GM08714 (cell line): ENCODE measurements around the gene DPP6.

ENCODE experiments used
- H3K4me3 ChIP-seq: fragments of 200-500 bp; sonication (Bioruptor generic); 2 replicates; pipeline ENCODE4 v1.5.1; 2014; ENCODE audit warnings: mild to moderate bottlenecking, low read length, inconsistent platforms
- ZNF274 ChIP-seq: IDR thresholded peaks from 2 replicates; pipeline ENCODE4 v1.6.1; 2012; ENCODE audit warnings: mild to moderate bottlenecking, low read depth, low read length

Gene DPP6

GRCh38 chr7:154720016-154720415, 667.8 kb downstream of the DPP6 start:
- H3K4me3 ChIP-seq = no peak overlapping the region
- no peak for TF ChIP-seq ZNF274

- TF ChIP-seq ZNF274 = no peak
- H3K4me3 ChIP-seq = no peak overlapping the region
Observed at GRCh38 chr7:154721086-154721485, 668.9 kb downstream of the DPP6 start.

GRCh38 chr7:154726368-154726767, 674.2 kb downstream of the DPP6 start:
- no peak overlapping the region for H3K4me3 ChIP-seq
- TF ChIP-seq ZNF274 = no peak

GRCh38 chr7:154729056-154729455, 676.9 kb downstream of the DPP6 start:
- TF ChIP-seq ZNF274 = no peak
- no peak overlapping the region for H3K4me3 ChIP-seq

- no peak overlapping the region for H3K4me3 ChIP-seq
- no peak for TF ChIP-seq ZNF274
Observed at GRCh38 chr7:154735766-154736165, 683.6 kb downstream of the DPP6 start.

GRCh38 chr7:154736389-154736788, 684.2 kb downstream of the DPP6 start:
- no peak for TF ChIP-seq ZNF274
- H3K4me3 ChIP-seq = no peak overlapping the region

- no peak overlapping the region for H3K4me3 ChIP-seq
- no peak for TF ChIP-seq ZNF274
Observed at GRCh38 chr7:154738216-154738615, 686.0 kb downstream of the DPP6 start.

GRCh38 chr7:154741131-154741530, 688.9 kb downstream of the DPP6 start:
- no peak for TF ChIP-seq ZNF274

GRCh38 chr7:154743206-154743605, 691.0 kb downstream of the DPP6 start:
- H3K4me3 ChIP-seq = no peak overlapping the region
- no peak for TF ChIP-seq ZNF274

More at GRCh38 chr7:154741131-154741530, 688.9 kb downstream of the DPP6 start:
- no peak overlapping the region for H3K4me3 ChIP-seq

- H3K4me3 ChIP-seq = no peak overlapping the region
- TF ChIP-seq ZNF274 = no peak
Observed at GRCh38 chr7:154744256-154744860, 692.2 kb downstream of the DPP6 start.

- TF ChIP-seq ZNF274 = no peak
- H3K4me3 ChIP-seq = no peak overlapping the region
Observed at GRCh38 chr7:154744861-154745258, 692.7 kb downstream of the DPP6 start.

- H3K4me3 ChIP-seq = no peak overlapping the region
- no peak for TF ChIP-seq ZNF274
Observed at GRCh38 chr7:154746571-154747360, 694.6 kb downstream of the DPP6 start.

GRCh38 chr7:154748089-154748786, 696.0 kb downstream of the DPP6 start:
- H3K4me3 ChIP-seq = no peak overlapping the region
- TF ChIP-seq ZNF274 = no peak

GRCh38 chr7:154750353-154750801, 698.2 kb downstream of the DPP6 start:
- no peak for TF ChIP-seq ZNF274
- no peak overlapping the region for H3K4me3 ChIP-seq

GRCh38 chr7:154753226-154753625, 701.0 kb downstream of the DPP6 start:
- no peak for TF ChIP-seq ZNF274
- H3K4me3 ChIP-seq = no peak overlapping the region
